Ovary (tissue), 9 donors: ENCODE data around the gene STAT3. TPM values are rescaled to one million over a fixed set of nuclear protein-coding genes. Genes with fewer than 3 reads are reported as not detected.

Source experiments
- DNase-seq, 5 donors: peaks; one replicate each; pipeline ENCODE4 v3.0.0-alpha.2; 2019 to 2020
- H3K27ac ChIP-seq, 2 donors: fragments of 200-600 bp; one replicate each; pipeline versions ENCODE4 v1.5.1 to v1.8.0; 2019 to 2022
- H3K27me3 ChIP-seq: fragments of 200-600 bp; one replicate; pipeline ENCODE4 v1.8.0; 2022
- H3K36me3 ChIP-seq: fragments of 200-600 bp; sonication (generic); one replicate; pipeline ENCODE4 v1.5.1; 2019
- H3K4me1 ChIP-seq: one replicate; pipeline ENCODE4 v1.8.1; 2013; ENCODE audit warnings: mild to moderate bottlenecking, moderate library complexity; ENCODE audit not compliant: insufficient read depth
- H3K4me3 ChIP-seq: fragments of 200-600 bp; sonication (generic); one replicate; pipeline ENCODE4 v1.5.1; 2017
- H3K9me3 ChIP-seq, 2 donors: fragments of 200-600 bp in 1 of 2; sonication (generic) in 1 of 2; one replicate each; pipeline versions ENCODE4 v1.5.1 to v1.8.1; 2013 to 2019; ENCODE audit warnings: mild to moderate bottlenecking in 1 of 2, moderate library complexity in 1 of 2
- CTCF ChIP-seq, 3 donors: fragments of 450-650 bp in 2 of 3; fragments of 200-600 bp in 1 of 3; IDR thresholded peaks; one replicate each; pipeline versions ENCODE4 v1.5.1 to v1.8.0; 2016 to 2022; ENCODE audit warnings: antibody characterized with exemption in 3 of 3, mild to moderate bottlenecking in 1 of 3
- EP300 ChIP-seq: sonication (generic); formaldehyde crosslinking; IDR thresholded peaks from one replicate; pipeline ENCODE4 v1.6.1; 2017; ENCODE audit warnings: antibody characterized with exemption
- POLR2A ChIP-seq: fragments of 450-650 bp; IDR thresholded peaks from one replicate; pipeline ENCODE4 v1.6.1; 2017; ENCODE audit warnings: antibody characterized with exemption, mild to moderate bottlenecking, moderate library complexity
- WGBS, 3 donors: extraction: QIAGEN DNeasy Blood & Tissue Kit in 1 of 3; methylation state at CpG; one replicate each; pipeline versions ENCODE4 v1.1.5 to v1.1.7; 2013 to 2017; 5-methylcytosine and 5-hydroxymethylcytosine counted together
- intact Hi-C, 4 donors: fragments of 100-400 bp; cut with DNase I; formaldehyde crosslinking; loops; one replicate each; pipeline versions ENCODE4 v1.11.0 to v1.15.1; 2022 to 2023
- polyA plus RNA-seq, 2 donors: library from polyadenylated mRNA; stranded (reverse); fragments of 200-250 nt in 1 of 2; fragments of 350-450 nt in 1 of 2; fragmentation: Illumina TruSeq in 1 of 2; extraction: RNeasy Lipid Tissue Mini Kit (QIAGEN cat#74804) in 1 of 2; gene quantifications; one replicate each; pipeline ENCODE4 v1.2.3, GENCODE V29; 2013 to 2014
- total RNA-seq, 7 donors: library from RNA; depleted of rRNA in 2 of 7; stranded (reverse); fragments of >200 nt in 2 of 7; fragmentation: NEBNext Ultra II Directional in 3 of 7; extraction: Animal tissue kit (Norgen Biotek cat#: 25700) in 3 of 7; gene quantifications; one replicate each; pipeline versions ENCODE4 v1.1.0 to v1.2.4, GENCODE V29; 2016 to 2023
- donor health status: DM: no; HTN: no; CAD: no; lungs with moderate emphysema.
- donor health status: DM: no; HTN: no; CAD: no.
- donor health status: Bipolar disorder and iron deficiency.
- donor health status: DM: yes; HTN: yes; CAD: no.
- donor health status: DM: no; HTN: no; CAD: no.
- donor health status: DM: yes; HTN: yes; CAD: no.

Gene STAT3
- total and polyA plus RNA-seq, 9 donors, result 58.3 to 301 (median 192) TPM

- H3K27me3 ChIP-seq, result no peaks in the 10 kb centered on the region
- intact Hi-C loops, result no loop called here
- 84 to 86% (median 86%) methylated on average over 13 of the region's 13 CpGs for WGBS, 3 donors
- no peak overlapping the region for H3K27ac ChIP-seq
- no peak for TF ChIP-seq EP300
- no peak for TF ChIP-seq POLR2A
- TF ChIP-seq CTCF (IDR thresholded peaks at IDR 0.05), result no peak
- no peaks in the 10 kb centered on the region for H3K9me3 ChIP-seq
- DNase-seq, result no peak
- H3K4me1 ChIP-seq, result peaks cover 6% of the 10 kb centered on the region
- H3K4me3 ChIP-seq, result no peak overlapping the region
- no peaks in the 10 kb centered on the region for H3K36me3 ChIP-seq
Observed at GRCh38 chr17:42345396-42346073, 42.7 kb downstream of the STAT3 start.

DNA sequence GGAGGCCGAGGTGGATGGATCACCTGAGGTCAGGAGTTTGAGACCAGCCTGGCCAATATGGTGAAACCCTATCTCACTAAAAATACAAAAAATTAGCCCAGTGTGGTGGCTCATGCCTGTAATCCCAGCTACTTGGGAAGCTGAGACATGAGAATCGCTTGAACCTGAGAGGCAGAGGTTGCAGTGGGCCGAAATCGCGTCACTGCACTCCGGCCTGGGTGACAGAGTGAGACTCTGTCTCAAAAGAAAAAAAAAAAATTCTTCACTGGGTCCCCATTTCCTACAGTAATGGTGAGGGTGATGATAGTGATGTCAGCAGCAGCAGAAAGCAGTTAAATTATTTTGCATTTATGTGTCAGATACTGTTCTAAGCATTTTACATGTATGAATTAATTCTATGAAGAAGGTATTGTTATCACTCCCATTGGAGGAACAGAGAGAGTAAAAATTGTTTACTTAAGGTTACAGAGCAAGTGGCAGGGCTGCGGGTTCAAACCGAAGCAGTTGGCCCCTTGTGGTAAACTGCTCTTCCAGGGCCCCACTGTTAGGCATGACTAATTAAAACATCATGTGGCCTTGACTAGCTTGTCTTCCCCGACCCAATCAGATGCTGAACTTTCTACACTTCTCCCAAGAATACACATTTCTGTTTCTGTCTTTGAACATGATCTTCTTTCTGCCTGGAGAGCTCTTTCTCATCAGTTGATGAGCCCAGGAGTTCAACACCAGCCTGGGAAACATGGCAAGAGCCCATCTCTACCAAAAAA, 45.8 kb downstream of the STAT3 start:
- 81 to 82% (median 81%) methylated on average over 9 of the region's 9 CpGs for WGBS, 3 donors
- Histone ChIP-seq H3K27me3 (no peaks in the 10 kb centered on the region), H3K4me3 (no peak overlapping the region), H3K9me3 (no peaks in the 10 kb centered on the region), H3K4me1 (no peaks in the 10 kb centered on the region), H3K36me3 (no peaks in the 10 kb centered on the region), H3K27ac (no peak overlapping the region)
- DNase-seq, result no peak
- no peak for TF ChIP-seq EP300
- no peak for TF ChIP-seq CTCF (IDR thresholded peaks at IDR 0.05)
- TF ChIP-seq POLR2A, result no peak
- intact Hi-C loops, result no loop called here

- intact Hi-C loops, result no loop called here
- Histone ChIP-seq H3K4me1 (no peaks in the 10 kb centered on the region), H3K4me3 (no peak overlapping the region), H3K36me3 (no peaks in the 10 kb centered on the region), H3K27ac (no peak overlapping the region), H3K27me3 (no peaks in the 10 kb centered on the region), H3K9me3 (no peaks in the 10 kb centered on the region)
- WGBS, 3 donors, result 51 to 73% (median 61%) methylated on average over 4 of the region's 4 CpGs
- TF ChIP-seq CTCF (IDR thresholded peaks at IDR 0.05) (no peak), POLR2A (no peak), EP300 (no peak)
- no peak for DNase-seq
Observed at GRCh38 chr17:42341568-42341967, 46.7 kb downstream of the STAT3 start.

DNA sequence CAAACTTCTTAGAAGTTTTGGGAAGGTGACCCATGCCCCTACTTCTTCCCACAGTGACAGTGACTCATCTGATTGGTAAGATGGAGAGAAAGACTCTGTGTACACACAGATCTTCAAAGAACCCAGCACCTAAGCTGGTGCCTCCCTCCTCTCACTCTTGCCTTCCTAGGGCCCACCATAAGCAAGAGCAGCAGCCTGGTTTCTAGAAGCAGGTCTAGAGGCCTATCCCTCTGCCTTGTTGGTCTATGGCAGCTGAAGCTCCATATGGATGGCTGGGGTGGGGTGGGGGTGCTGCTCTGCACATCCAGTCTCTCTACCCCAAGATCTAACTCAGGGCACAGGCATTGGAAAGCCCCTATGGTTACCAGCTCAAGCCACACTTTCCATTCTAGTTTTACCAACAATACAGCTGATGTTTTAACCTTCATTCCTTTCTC, 47.5 kb downstream of the STAT3 start:
- Histone ChIP-seq H3K36me3 (no peaks in the 10 kb centered on the region), H3K4me3 (no peak overlapping the region), H3K9me3 (no peaks in the 10 kb centered on the region), H3K27me3 (no peaks in the 10 kb centered on the region), H3K27ac (no peak overlapping the region), H3K4me1 (no peaks in the 10 kb centered on the region)
- no peak for DNase-seq
- intact Hi-C loops, result no loop called here
- TF ChIP-seq EP300 (no peak), CTCF (IDR thresholded peaks at IDR 0.05) (no peak), POLR2A (no peak)
